GM12892 (cell line): ENCODE results near the gene EXOG.

Experiments used
- POLR2A ChIP-seq: IDR thresholded peaks from 2 replicates; pipeline ENCODE4 v1.6.1; 2011; ENCODE audit warnings: low read depth, low read length, control low read depth
- POLR2AphosphoS5 ChIP-seq: IDR thresholded peaks from 2 replicates; pipeline ENCODE4 v1.6.1; 2011; ENCODE audit warnings: low read depth, low read length, control low read depth
- TAF1 ChIP-seq: IDR thresholded peaks from 2 replicates; pipeline ENCODE4 v1.6.1; 2011; ENCODE audit warnings: low read depth, mild to moderate bottlenecking, control low read depth, low read length, borderline replicate concordance

GRCh38 chr3:38487323-38487722 lies 8.8 kb upstream of the EXOG start:
- TF ChIP-seq POLR2AphosphoS5 (no peak), POLR2A (no peak), TAF1 (no peak)
